Stimulated activated CD4-positive, alpha-beta T cell treated with anti-CD3 and anti-CD28 coated beads, Interleukin-12 subunit alpha, Interleukin-12 subunit beta, amount 100 ng/mL, for 24 hours (primary cell): ENCODE data around the gene PKNOX2.

Experiments used
- DNase-seq, 2 experiments: peaks; one replicate each; pipeline ENCODE4 v3.0.0-alpha.2; 2020; ENCODE audit warnings: low read depth in 2 of 2

Gene PKNOX2

GRCh38 chr11:125364121-125364826 is 199.7 kb downstream of the PKNOX2 start:
- DNase-seq, result no peak

GRCh38 chr11:125365196-125365931 is 200.8 kb downstream of the PKNOX2 start:
- no peak for DNase-seq

DNA sequence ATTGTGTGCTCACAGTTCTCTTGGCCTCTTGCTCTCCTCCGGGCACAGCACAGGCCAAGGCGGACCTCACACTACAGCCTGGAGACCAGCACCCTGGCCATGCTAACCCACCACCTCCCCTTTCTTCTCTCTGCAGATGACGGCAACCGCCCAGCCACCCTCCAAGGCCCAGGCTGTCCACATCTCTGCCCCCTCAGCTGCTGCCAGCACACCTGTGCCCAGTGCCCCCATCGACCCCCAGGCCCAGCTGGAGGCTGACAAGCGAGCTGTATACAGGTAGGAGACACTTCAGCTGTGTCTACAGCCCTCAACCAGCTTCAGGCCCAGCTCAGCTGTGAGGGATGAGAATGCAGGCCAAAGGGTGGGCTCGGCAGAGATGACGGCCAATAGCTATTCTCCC is 203.2 kb downstream of the PKNOX2 start:
- DNase-seq, result no peak

GRCh38 chr11:125368757-125369156 is 204.2 kb downstream of the PKNOX2 start:
- DNase-seq, result no peak

- no peak for DNase-seq
These were observed 205.3 kb downstream of the PKNOX2 start for GRCh38 chr11:125369808-125370207.

GRCh38 chr11:125370561-125371389 is 206.2 kb downstream of the PKNOX2 start:
- DNase-seq, result no peak

- DNase-seq, result no peak
These were observed 206.9 kb downstream of the PKNOX2 start for GRCh38 chr11:125371431-125371935.

- DNase-seq, result no peak
These were observed 207.5 kb downstream of the PKNOX2 start for GRCh38 chr11:125372088-125372487.

GRCh38 chr11:125372911-125373310 is 208.4 kb downstream of the PKNOX2 start:
- DNase-seq, result no peak

DNA sequence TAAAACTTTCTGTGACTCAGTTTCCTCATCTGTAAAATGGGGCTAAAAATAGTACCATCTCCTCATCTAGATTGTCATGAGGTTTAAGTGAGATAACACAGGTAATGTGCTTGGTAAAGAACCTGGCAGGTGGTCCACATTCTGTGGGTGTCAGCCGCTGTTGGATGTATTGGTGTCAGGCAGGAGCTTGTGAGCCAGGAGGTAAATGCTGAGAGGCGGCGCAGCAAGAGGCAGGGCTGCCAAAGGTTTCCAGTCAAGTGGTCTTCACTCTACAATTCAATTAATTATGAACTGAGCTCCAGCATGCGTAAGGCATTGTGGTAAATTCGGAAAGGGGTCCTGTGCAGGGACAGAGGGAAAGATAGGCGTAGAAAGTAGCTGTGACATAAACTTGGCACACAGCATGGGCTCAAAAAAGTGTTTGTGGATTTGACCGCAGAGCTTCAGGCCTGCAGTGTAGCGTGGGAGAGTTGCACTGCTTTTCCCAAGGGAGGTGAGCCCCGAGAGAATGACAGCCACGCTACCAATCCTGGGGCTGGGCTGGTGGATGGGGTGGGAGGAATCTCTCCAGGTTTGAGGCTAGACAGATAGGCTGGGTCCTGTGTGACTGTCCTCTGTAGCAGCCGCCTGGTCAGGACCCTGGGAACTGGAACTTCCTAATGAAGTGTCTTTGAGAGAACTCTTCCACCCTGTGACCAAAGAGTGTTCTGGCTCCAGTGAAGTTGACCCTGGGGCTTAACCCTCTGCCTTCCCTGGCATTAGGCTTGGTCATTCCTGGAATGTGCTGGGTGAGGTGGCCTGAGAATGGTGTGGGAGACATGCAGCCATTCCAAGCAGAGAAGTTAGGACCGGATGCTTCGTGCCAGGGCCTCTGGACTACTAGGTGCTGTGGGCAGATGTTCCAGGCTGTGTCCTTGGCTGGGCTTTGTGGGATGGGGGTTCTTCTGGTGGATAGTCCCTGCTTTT is 209.2 kb downstream of the PKNOX2 start:
- DNase-seq, result no peak

DNA sequence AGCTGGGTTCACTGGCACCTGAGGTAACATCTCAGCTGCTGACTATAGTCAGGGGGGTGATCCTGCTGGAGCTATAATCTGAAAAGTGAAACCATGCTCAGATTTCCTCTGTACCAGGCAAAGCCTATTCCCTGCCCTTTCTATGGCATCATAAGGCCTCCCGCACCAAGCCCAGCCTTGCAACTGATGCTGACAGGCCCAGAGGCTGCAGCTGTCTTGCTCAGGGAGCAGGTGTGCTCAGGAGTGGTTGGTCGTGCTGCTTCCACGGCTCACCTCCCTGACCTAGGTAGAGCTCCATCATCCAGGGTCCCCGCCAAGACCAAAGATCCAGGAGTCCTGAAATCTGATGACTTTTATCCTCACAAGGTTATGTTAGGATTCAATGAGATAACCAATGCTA is 209.8 kb downstream of the PKNOX2 start:
- DNase-seq, result no peak

- no peak for DNase-seq
These were observed 210.6 kb downstream of the PKNOX2 start for GRCh38 chr11:125375146-125375545.

DNA sequence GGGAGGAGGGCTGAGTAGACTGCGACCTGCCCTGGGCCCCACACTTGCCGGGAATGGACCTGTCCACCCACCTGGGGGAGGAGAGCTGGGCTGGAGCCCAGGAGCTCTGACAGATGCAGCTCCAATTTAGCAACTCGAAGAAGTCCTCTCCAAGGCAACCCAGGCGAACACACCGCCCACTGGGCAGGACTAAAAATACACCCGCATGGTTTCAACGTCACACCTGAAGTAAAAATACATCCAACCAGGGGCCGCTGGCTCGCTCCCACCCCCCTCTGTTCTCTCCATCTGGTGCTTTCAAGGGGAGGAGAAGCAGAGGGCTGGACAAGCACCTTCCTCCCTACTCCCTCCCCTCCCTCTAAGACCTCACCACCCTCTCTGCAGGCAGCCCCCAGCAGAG is 211.6 kb downstream of the PKNOX2 start:
- no peak for DNase-seq

DNA sequence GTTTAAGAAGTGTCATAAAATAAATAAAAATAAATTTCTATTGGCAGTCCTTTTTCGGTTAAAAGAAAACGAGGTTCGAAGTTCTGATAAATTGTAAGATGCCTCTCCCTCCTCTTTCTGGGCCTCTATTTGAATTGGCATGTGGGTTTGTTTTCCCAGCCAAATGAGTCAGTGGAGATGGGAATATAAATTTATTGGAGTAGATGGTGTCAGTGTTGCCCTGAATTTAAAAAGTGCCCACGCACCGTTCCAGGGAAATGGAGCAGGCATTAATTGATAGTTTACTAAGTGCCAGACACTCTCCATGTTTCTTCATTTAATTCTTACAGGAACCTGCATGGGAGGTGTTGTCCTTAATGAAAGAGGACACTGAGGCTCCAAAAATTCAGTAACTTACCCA is 212.3 kb downstream of the PKNOX2 start:
- DNase-seq, result no peak

GRCh38 chr11:125378083-125378482 is 213.5 kb downstream of the PKNOX2 start:
- no peak for DNase-seq

GRCh38 chr11:125378571-125378970 is 214.0 kb downstream of the PKNOX2 start:
- no peak for DNase-seq

DNA sequence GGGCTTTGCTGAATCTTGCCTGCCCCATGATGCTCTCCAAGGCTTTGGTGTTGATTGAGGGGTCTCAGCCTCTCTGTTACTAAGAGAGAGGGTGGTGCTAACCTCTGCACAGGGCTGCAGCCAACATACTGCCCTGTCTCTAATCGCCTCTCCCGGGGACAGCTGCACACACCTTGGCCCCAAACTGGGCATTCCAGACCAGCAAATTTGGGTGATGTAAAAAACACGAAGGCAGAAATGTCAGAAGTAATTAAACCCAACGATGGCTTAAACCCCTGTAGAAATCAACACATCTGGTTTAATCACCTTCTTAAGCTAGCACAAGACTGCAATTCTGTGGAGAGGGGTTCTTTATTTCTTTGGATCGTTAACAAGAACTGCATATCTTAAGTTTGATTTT is 215.0 kb downstream of the PKNOX2 start:
- no peak for DNase-seq

DNA sequence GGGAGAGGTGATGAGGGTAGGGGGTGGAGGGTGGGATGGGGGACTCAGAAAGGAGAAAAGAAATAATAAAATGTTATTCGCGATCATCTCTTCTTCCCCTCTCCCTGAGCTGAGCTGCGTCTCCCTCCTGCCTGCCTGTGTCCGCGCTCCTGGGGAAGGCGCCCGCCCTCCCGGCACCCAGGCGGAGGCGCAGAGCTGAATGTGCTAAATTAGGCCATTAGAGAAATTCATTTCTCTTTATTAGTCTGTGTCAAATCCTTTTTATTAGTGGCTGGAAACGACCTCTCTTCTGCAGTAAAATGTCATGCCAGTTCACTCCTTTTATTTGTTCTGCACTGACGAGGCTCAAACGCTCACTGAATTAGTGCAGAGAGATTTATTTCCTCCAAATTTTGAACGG is 215.4 kb downstream of the PKNOX2 start:
- no peak for DNase-seq

- DNase-seq, result no peak
These were observed 216.3 kb downstream of the PKNOX2 start for GRCh38 chr11:125380756-125381445.

GRCh38 chr11:125381499-125382044 is 217.0 kb downstream of the PKNOX2 start:
- no peak for DNase-seq
